Nucleus accumbens (tissue), 56 donors: Measurements from ENCODE around the gene LPP.
"Not testable (repeated sequence)": the region's sequence is repeated elsewhere in the genome, so short reads cannot be mapped to it uniquely, and the experiment has no call there.

Experiments
- DNase-seq, 56 donors: peaks; one replicate each; lab custom pipeline; 2025; lab: John Stamatoyannopoulos, UW

LPP gene

GRCh38 chr3:188636292-188636691 lies 482.3 kb downstream of the LPP start:
- not testable (repeated sequence) for DNase-seq

GRCh38 chr3:188641076-188641475 lies 487.1 kb downstream of the LPP start:
- DNase-seq = no peak

- no peak for DNase-seq
Measured at GRCh38 chr3:188643736-188644135, 489.8 kb downstream of the LPP start.

GRCh38 chr3:188646592-188646991 lies 492.6 kb downstream of the LPP start:
- peak in 1 of 56 donors; percentile 4 for DNase-seq

- no peak for DNase-seq
Measured at GRCh38 chr3:188647237-188647636, 493.3 kb downstream of the LPP start.

GRCh38 chr3:188649521-188649920 lies 495.6 kb downstream of the LPP start:
- DNase-seq = no peak

- DNase-seq = no peak
Measured at GRCh38 chr3:188656196-188656982, 502.4 kb downstream of the LPP start.

GRCh38 chr3:188658606-188659005 lies 504.6 kb downstream of the LPP start:
- no peak for DNase-seq

GRCh38 chr3:188659449-188660090 lies 505.6 kb downstream of the LPP start:
- no peak for DNase-seq

- DNase-seq = no peak
Measured at GRCh38 chr3:188660415-188660814, 506.5 kb downstream of the LPP start.

- no peak for DNase-seq
Measured at GRCh38 chr3:188661806-188662205, 507.8 kb downstream of the LPP start.

GRCh38 chr3:188662214-188662613 lies 508.3 kb downstream of the LPP start:
- DNase-seq = no peak

GRCh38 chr3:188662795-188663194 lies 508.8 kb downstream of the LPP start:
- DNase-seq = no peak

GRCh38 chr3:188663839-188664238 lies 509.9 kb downstream of the LPP start:
- DNase-seq = no peak

GRCh38 chr3:188664795-188665194 lies 510.8 kb downstream of the LPP start:
- DNase-seq = no peak

- no peak for DNase-seq
Measured at GRCh38 chr3:188667926-188668325, 514.0 kb downstream of the LPP start.

GRCh38 chr3:188670446-188670845 lies 516.5 kb downstream of the LPP start:
- no peak for DNase-seq

GRCh38 chr3:188671971-188672370 lies 518.0 kb downstream of the LPP start:
- DNase-seq = no peak

- no peak for DNase-seq
Measured at GRCh38 chr3:188672840-188673239, 518.9 kb downstream of the LPP start.

- DNase-seq = no peak
Measured at GRCh38 chr3:188673646-188674186, 519.8 kb downstream of the LPP start.

GRCh38 chr3:188674595-188674994 lies 520.6 kb downstream of the LPP start:
- no peak for DNase-seq

GRCh38 chr3:188677344-188677743 lies 523.4 kb downstream of the LPP start:
- no peak for DNase-seq
